Pancreas (tissue), 10 donors: Measurements from ENCODE around the gene RAD51B. TPM values are rescaled to one million over a fixed set of nuclear protein-coding genes. Genes with fewer than 3 reads are reported as not detected.

Source experiments
- ATAC-seq, 4 donors: fragments of 200-7000 bp; cut with Tn5 transposase; one replicate each; pipeline versions ENCODE4 v1.8.0 to v1.9.1; 2020; ENCODE audit warnings: mild to moderate bottlenecking in 4 of 4, moderate library complexity in 4 of 4
- DNase-seq, 6 donors: peaks; one replicate each; pipeline ENCODE4 v3.0.0-alpha.2; 2020
- FAIRE-seq: peaks from 2 replicates; lab custom pipeline; 2012; peaks lifted over from hg19 to GRCh38; lab: Jason Lieb, UNC
- H3K27ac ChIP-seq, 4 donors: fragments of 200-600 bp; sonication (generic); 1 replicate in 3 of 4; 2 replicates in 1 of 4; pipeline versions ENCODE4 v1.5.0 to v1.8.0; 2020
- H3K27me3 ChIP-seq, 4 donors: fragments of 200-600 bp; one replicate each; pipeline ENCODE4 v1.8.0; 2021
- H3K36me3 ChIP-seq, 3 donors: fragments of 200-600 bp; sonication (generic) in 1 of 3; one replicate each; pipeline versions ENCODE4 v1.5.0 to v1.8.0; 2020 to 2021
- H3K4me1 ChIP-seq, 3 donors: fragments of 200-600 bp; one replicate each; pipeline ENCODE4 v1.8.0; 2021
- H3K4me3 ChIP-seq, 4 donors: fragments of 200-600 bp; sonication (generic) in 2 of 4; one replicate each; pipeline versions ENCODE4 v1.5.0 to v1.8.0; 2020 to 2021
- H3K9me3 ChIP-seq, 4 donors: fragments of 200-600 bp; one replicate each; pipeline ENCODE4 v1.8.0; 2021
- WGBS, 2 donors: extraction: QIAGEN DNeasy Blood & Tissue Kit; methylation state at CpG; one replicate each; pipeline ENCODE4 v1.1.7; 2013; 5-methylcytosine and 5-hydroxymethylcytosine counted together
- intact Hi-C, 3 donors: fragments of 100-400 bp; cut with DNase I; formaldehyde crosslinking; loops; one replicate each; pipeline versions ENCODE4 v1.11.1 to v1.14.2; 2022
- polyA plus RNA-seq, 2 donors: library from polyadenylated mRNA; stranded (reverse); fragments of 200-250 nt; gene quantifications; one replicate each; pipeline ENCODE4 v1.2.3, GENCODE V29; 2013
- total RNA-seq, 6 donors: library from RNA; stranded (reverse); fragmentation: NEBNext Ultra II Directional in 4 of 6; extraction: Animal tissue kit (Norgen Biotek cat#: 25700) in 4 of 6; gene quantifications; one replicate each; pipeline versions ENCODE4 v1.2.1 to v1.2.4, GENCODE V29; 2021 to 2023
- TF ChIP-seq, protein P1 (sequence below), 4 donors: fragments of 200-600 bp; sonication (generic) in 3 of 4; IDR thresholded peaks; one replicate each; pipeline versions ENCODE4 v1.5.0 to v1.8.0; 2021; ENCODE audit warnings: antibody characterized with exemption in 4 of 4
- donor health status: healthy with polysubstance abuse.
- donor health status: DM: no; HTN: no; CAD: no; lungs with moderate emphysema.
- donor health status: DM: no; HTN: no; CAD: no.
- donor health status: control.
- donor health status: control.
- donor health status: Bipolar disorder and iron deficiency.
- donor health status: DM: yes; HTN: yes; CAD: no.
- donor health status: DM: no; HTN: no; CAD: no.
- donor health status: DM: no; HTN: no; CAD: no.
- donor health status: DM: yes; HTN: yes; CAD: no.

The RAD51B gene
- total and polyA plus RNA-seq, 8 donors = 1.1 to 17.3 (median 5.8) TPM

GRCh38 chr14:68510201-68511128, 690.9 kb downstream of the RAD51B start:
- Histone ChIP-seq H3K4me1 (peaks cover 4 to 44% (median 16%) of the 10 kb centered on the region in 3 donors), H3K27ac (peak overlapping the region in 2 of 4 donors; percentile 50 to 59), H3K9me3 (no peaks in the 10 kb centered on the region), H3K27me3 (no peaks in the 10 kb centered on the region), H3K4me3 (no peak overlapping the region), H3K36me3 (no peaks in the 10 kb centered on the region)
- TF ChIP-seq, protein P1, sequence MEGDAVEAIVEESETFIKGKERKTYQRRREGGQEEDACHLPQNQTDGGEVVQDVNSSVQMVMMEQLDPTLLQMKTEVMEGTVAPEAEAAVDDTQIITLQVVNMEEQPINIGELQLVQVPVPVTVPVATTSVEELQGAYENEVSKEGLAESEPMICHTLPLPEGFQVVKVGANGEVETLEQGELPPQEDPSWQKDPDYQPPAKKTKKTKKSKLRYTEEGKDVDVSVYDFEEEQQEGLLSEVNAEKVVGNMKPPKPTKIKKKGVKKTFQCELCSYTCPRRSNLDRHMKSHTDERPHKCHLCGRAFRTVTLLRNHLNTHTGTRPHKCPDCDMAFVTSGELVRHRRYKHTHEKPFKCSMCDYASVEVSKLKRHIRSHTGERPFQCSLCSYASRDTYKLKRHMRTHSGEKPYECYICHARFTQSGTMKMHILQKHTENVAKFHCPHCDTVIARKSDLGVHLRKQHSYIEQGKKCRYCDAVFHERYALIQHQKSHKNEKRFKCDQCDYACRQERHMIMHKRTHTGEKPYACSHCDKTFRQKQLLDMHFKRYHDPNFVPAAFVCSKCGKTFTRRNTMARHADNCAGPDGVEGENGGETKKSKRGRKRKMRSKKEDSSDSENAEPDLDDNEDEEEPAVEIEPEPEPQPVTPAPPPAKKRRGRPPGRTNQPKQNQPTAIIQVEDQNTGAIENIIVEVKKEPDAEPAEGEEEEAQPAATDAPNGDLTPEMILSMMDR (IDR thresholded peaks at IDR 0.05) = no peak
- intact Hi-C loops = no loop called here
- FAIRE-seq (no peak), ATAC-seq (peak in 1 of 4 donors; percentile 11), DNase-seq (peak in 1 of 6 donors; percentile 19)
- 90 to 94% methylated on average over 11 of the region's 11 CpGs for WGBS, 2 donors

- 64 to 67% methylated on average over 4 of the region's 4 CpGs for WGBS, 2 donors
- Histone ChIP-seq H3K9me3 (no peaks in the 10 kb centered on the region), H3K4me1 (peaks cover 4 to 42% (median 11%) of the 10 kb centered on the region in 3 donors), H3K27me3 (no peaks in the 10 kb centered on the region), H3K27ac (peak overlapping the region in 2 of 4 donors; percentile 50 to 59), H3K4me3 (no peak overlapping the region), H3K36me3 (no peaks in the 10 kb centered on the region)
- intact Hi-C loops = no loop called here
- DNase-seq (no peak), ATAC-seq (peak in 2 of 4 donors; percentile 7 to 14), FAIRE-seq (no peak)
- TF ChIP-seq, protein P1 (IDR thresholded peaks at IDR 0.05) = no peak
Measured at GRCh38 chr14:68511129-68512047, 691.8 kb downstream of the RAD51B start.

DNA sequence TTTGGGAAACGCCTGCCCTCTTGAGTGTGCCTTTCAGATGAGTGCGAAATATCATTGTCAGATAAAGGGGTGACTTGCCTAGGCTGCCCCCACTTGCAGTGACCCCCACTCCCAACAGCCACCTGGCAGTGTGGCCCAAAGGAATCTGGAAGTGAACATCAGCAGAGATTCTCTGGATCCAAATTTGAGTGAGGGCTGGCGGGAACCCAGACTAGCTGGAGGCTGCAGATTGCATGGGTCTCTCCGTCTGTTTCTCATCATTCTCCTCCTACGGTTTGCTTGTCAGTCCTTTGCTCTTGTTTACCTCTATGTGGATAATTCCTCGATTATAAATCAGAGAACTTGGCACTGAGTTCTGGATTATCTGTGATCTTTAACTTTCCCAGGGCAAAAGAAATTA, 692.5 kb downstream of the RAD51B start:
- DNase-seq = no peak
- Histone ChIP-seq H3K4me3 (no peak overlapping the region), H3K36me3 (no peaks in the 10 kb centered on the region), H3K27ac (peak overlapping the region in 2 of 4 donors; percentile 50 to 59), H3K4me1 (peaks cover 4 to 39% (median 12%) of the 10 kb centered on the region in 3 donors), H3K9me3 (no peaks in the 10 kb centered on the region), H3K27me3 (no peaks in the 10 kb centered on the region)
- FAIRE-seq = no peak
- TF ChIP-seq, protein P1 (IDR thresholded peaks at IDR 0.05) = no peak
- 58 to 65% methylated on average over 6 of the region's 6 CpGs for WGBS, 2 donors
- intact Hi-C loops = no loop called here
- ATAC-seq = no peak

GRCh38 chr14:68513137-68513536, 693.6 kb downstream of the RAD51B start:
- Histone ChIP-seq H3K4me1 (peaks cover 9 to 38% (median 14%) of the 10 kb centered on the region in 3 donors), H3K9me3 (no peaks in the 10 kb centered on the region), H3K27me3 (no peaks in the 10 kb centered on the region), H3K4me3 (no peak overlapping the region), H3K36me3 (no peaks in the 10 kb centered on the region), H3K27ac (no peak overlapping the region)
- DNase-seq (no peak), FAIRE-seq (no peak), ATAC-seq (peak in 1 of 4 donors; percentile 28)
- intact Hi-C loops = no loop called here
- WGBS, 2 donors = 93 to 100% methylated on average over 2 of the region's 2 CpGs
- TF ChIP-seq, protein P1 (IDR thresholded peaks at IDR 0.05) = no peak
